Measurements from ENCODE around the gene TEX54.

DNA sequence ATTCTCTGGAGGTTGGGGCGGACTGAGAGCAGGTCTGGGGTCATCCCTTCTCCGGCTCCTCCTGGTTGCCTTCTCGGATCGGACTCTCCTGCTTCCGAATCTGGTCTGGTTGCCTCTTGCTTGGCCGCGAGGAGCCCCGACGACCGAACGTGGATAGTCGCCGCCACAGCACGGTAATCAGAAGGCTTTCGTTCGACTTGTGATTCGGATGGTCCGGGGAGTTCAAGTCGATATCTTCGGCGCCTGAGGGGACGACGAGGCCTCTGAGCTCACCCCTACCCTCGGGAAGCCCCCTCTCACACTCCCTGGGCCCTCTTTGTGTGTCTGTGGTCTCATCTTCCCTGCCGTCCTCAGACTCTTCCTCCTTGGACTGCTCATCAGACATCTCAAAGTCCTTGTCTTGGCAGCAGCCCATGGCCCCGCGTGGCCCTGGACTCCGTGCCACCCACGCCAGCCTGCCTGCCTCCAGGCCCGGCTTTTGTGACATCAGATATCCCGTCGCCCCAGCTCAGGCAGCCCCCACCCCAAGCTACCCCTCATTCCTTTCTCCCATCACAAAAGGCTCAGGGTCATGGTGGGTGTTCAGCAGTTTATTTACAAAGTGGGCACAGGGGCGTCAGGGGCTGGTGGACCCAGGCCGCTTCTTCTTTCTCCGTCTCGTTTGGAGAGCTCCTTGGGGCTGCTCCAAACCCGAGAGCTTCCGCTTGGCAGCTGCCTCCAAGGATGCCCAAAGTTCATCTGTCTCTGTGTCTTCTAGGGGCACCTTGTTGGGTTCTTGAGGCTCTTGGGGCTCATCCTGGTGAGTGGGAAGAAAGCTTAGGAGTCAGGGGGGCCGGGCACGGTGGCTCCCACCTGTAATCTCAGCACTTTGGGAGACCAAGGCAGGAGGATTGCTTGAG lies at the start of gene TEX54:
- TF ChIP-seq, protein P1, sequence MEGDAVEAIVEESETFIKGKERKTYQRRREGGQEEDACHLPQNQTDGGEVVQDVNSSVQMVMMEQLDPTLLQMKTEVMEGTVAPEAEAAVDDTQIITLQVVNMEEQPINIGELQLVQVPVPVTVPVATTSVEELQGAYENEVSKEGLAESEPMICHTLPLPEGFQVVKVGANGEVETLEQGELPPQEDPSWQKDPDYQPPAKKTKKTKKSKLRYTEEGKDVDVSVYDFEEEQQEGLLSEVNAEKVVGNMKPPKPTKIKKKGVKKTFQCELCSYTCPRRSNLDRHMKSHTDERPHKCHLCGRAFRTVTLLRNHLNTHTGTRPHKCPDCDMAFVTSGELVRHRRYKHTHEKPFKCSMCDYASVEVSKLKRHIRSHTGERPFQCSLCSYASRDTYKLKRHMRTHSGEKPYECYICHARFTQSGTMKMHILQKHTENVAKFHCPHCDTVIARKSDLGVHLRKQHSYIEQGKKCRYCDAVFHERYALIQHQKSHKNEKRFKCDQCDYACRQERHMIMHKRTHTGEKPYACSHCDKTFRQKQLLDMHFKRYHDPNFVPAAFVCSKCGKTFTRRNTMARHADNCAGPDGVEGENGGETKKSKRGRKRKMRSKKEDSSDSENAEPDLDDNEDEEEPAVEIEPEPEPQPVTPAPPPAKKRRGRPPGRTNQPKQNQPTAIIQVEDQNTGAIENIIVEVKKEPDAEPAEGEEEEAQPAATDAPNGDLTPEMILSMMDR (IDR thresholded peaks at IDR 0.05), result no peak
- TF ChIP-seq JUNB (IDR thresholded peaks at IDR 0.05), result no peak
- TF ChIP-seq SMC3 (IDR thresholded peaks at IDR 0.05), result no peak
- TF ChIP-seq POLR2A (IDR thresholded peaks at IDR 0.05; ENCODE audit: low read length), result no peak
- TF ChIP-seq CBX8 (IDR thresholded peaks at IDR 0.05), result no peak
- TF ChIP-seq, protein P2, sequence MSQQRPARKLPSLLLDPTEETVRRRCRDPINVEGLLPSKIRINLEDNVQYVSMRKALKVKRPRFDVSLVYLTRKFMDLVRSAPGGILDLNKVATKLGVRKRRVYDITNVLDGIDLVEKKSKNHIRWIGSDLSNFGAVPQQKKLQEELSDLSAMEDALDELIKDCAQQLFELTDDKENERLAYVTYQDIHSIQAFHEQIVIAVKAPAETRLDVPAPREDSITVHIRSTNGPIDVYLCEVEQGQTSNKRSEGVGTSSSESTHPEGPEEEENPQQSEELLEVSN (IDR thresholded peaks at IDR 0.05; ENCODE audit: borderline replicate concordance, low read depth), result no peak
- no peak for TF ChIP-seq RAD21 (conservative IDR thresholded peaks at IDR 0.05 in 1 of 2, IDR thresholded peaks at IDR 0.05 in 1 of 2)
- TF ChIP-seq, protein P3, sequence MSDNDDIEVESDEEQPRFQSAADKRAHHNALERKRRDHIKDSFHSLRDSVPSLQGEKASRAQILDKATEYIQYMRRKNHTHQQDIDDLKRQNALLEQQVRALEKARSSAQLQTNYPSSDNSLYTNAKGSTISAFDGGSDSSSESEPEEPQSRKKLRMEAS (IDR thresholded peaks at IDR 0.05), result no peak
- TF ChIP-seq POLR2AphosphoS2 (conservative IDR thresholded peaks at IDR 0.05; ENCODE audit: low read length), result 0 out of 2 replicates have a peak, but pooled peaks have one; percentile 76
- TF ChIP-seq, protein P4, sequence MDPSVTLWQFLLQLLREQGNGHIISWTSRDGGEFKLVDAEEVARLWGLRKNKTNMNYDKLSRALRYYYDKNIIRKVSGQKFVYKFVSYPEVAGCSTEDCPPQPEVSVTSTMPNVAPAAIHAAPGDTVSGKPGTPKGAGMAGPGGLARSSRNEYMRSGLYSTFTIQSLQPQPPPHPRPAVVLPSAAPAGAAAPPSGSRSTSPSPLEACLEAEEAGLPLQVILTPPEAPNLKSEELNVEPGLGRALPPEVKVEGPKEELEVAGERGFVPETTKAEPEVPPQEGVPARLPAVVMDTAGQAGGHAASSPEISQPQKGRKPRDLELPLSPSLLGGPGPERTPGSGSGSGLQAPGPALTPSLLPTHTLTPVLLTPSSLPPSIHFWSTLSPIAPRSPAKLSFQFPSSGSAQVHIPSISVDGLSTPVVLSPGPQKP (IDR thresholded peaks at IDR 0.05; ENCODE audit: low read depth, low read length), result no peak
